ENCODE data around the gene ACOT11.

- TF ChIP-seq PATZ1 (CRISPR knock-in tag; IDR thresholded peaks at IDR 0.05; ENCODE audit: borderline replicate concordance) (no peak), CREB5 (CRISPR knock-in tag; IDR thresholded peaks at IDR 0.05; ENCODE audit: low read depth) (no peak), ZNF70 (CRISPR knock-in tag; IDR thresholded peaks at IDR 0.05) (no peak), ZNF8 (CRISPR knock-in tag; IDR thresholded peaks at IDR 0.05) (no peak), ZC3H10 (CRISPR knock-in tag; IDR thresholded peaks at IDR 0.05) (no peak), TCF4 (CRISPR knock-in tag; IDR thresholded peaks at IDR 0.05; ENCODE audit: borderline replicate concordance) (no peak), ESRRG (CRISPR knock-in tag; IDR thresholded peaks at IDR 0.05) (no peak), ARNTL (CRISPR knock-in tag; IDR thresholded peaks at IDR 0.05; ENCODE audit: borderline replicate concordance, low read depth) (no peak), BACH2 (CRISPR knock-in tag; IDR thresholded peaks at IDR 0.05; ENCODE audit: borderline replicate concordance) (no peak), ZFP30 (CRISPR knock-in tag; IDR thresholded peaks at IDR 0.05) (no peak)
Observed at GRCh38 chr1:54575161-54575560, 27.1 kb downstream of the ACOT11 start.
